GM12872 (cell line): ENCODE measurements around the gene CPEB4.

Experiments
- CTCF ChIP-seq: IDR thresholded peaks from 3 replicates; pipeline ENCODE4 v1.5.1; 2011; ENCODE audit warnings: low read depth, mild to moderate bottlenecking, low read length, moderate library complexity; ENCODE audit not compliant: insufficient read depth

The CPEB4 gene

GRCh38 chr5:173913686-173914321 is 25.7 kb downstream of the CPEB4 start:
- TF ChIP-seq CTCF = no peak

GRCh38 chr5:173915310-173916014 is 27.3 kb downstream of the CPEB4 start:
- no peak for TF ChIP-seq CTCF

GRCh38 chr5:173916233-173916632 is 28.1 kb downstream of the CPEB4 start:
- TF ChIP-seq CTCF = no peak

DNA sequence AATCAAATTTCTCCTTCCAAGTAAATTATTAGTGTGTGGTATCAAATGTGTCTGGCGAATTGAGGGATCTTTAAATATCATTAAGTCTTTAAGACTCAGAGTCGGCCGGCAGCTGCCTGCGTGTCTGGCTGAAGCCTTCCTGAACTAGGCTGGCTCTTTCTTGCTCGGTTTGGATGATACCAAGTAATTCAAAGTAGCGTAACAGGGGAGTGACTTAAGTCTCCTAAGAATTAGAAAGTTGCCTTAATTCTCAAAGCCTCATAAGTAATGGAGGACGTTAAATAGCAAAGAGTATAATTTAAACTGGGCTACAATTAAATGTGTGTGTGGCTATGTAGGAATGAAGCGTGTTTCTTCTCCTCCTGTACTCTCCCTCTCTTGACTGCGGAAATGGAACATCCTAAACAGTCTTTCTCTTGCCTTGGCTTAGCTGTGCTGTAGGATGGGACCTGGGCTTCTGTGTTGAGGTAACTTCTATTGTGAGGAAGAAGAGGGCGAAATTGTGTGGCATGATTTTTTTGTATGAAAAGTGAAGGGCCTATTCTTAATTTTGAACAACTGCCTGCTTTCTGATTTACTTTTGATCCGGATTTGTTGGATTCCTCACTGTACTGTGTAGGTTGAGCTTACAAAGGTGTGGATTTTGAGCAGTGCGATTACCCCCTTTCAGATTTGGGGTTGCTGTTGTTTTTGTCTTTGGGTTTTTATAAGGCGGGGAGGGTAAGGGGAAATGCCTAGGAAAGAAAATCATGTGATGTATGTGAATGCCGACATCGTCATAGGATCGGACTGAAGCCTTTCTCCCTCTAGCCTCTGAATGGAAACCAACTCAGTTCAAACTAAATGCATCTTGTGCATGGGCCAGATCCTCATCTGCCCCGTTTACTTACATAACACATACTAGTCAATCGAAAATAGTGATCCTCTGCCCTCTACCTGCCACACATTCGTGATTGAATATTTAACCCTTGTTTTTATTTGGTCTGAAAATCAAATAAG is 29.9 kb downstream of the CPEB4 start:
- TF ChIP-seq CTCF = 0 out of 3 replicates have a peak, but pooled peaks have one; percentile 1

DNA sequence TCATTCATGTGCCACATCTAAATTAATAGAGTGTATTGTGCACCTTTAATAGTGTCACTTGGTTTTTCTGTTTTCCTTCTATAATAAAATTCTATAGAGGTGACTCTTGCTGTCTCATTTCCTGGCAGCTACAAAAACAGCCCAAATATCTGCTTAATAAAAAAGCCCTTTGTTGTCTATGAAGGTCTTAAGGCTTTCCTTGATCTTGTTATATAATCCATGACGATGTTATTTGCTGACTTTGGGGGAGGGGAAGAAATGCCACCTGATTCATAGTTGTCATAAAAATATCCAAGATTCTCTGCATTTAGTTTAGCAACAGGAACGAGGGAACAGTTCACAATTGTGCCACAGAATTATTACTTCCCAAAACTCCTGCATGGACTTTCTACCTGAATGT is 31.3 kb downstream of the CPEB4 start:
- no peak for TF ChIP-seq CTCF

DNA sequence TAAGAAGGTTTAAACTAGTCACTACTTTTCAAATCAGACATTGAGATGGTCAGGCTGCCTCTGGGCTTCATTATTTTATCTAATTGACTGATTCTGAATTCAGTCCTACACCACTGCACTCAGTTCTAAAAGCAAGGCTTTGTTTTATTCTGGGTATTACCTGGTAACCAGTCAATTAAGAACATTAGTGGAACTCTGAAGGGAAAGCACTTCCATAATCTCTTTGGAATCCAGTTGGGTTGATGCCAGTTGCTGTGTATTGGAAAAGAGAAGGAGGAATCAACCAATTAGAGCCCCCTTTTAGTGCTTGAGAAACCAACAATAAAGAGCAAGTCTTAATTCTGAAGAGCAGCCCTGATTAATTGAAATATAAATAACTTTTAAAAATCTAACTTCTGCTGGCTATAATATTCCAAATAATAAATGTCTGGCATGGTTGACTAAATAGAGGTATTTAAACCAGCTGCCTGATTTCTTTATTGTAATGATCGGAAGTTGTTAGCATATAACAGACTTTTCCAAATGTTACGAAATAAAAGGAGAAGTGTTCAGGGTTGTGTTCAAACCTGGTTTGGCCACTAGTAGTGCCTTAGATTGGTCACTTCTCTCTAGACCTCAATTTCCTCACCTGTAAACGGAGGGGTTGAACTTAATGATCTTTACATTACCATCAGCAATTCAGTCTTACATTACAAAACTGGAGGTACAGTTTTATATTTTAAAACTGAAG is 32.0 kb downstream of the CPEB4 start:
- TF ChIP-seq CTCF = no peak
